GM21576 (cell line): ENCODE data around the gene TLE6.
"Not testable (repeated sequence)": the region's sequence is repeated elsewhere in the genome, so short reads cannot be mapped to it uniquely, and the experiment has no call there.

Source experiments
- ATAC-seq: cut with Tn5 transposase; IDR thresholded peaks from one replicate; pipeline ENCODE4 v1.9.1; 2021; ENCODE audit warnings: mild to moderate bottlenecking, moderate library complexity; ENCODE audit not compliant: unreplicated experiment

Gene TLE6

DNA sequence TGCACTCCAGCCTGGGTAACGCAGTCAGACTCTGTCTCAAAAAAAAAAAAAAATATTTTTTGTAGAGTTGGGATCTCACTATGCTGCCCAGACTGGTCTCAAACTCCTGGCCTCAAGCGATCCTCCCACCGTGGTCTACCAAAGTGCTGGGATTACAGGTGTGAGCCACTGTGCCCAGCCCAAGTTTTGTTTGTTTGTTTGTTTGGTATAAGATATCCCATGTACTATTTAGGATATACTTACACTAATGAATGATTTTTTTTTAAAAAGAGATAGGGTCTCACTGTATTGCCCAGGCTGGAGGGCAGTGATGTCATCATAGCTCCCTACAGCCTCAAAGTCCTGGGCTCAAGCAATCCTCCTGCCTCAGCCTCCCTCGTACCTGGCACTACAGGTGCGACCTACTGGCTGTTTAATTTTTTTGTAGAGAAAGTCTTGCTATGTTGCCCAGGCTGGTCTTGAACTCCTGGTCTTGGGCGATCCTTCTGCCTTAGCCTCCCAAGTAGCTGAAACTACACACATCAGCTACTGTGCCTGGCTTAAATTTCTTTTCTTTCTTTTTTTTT lies 24.0 kb downstream of the TLE6 start:
- no peak for ATAC-seq

DNA sequence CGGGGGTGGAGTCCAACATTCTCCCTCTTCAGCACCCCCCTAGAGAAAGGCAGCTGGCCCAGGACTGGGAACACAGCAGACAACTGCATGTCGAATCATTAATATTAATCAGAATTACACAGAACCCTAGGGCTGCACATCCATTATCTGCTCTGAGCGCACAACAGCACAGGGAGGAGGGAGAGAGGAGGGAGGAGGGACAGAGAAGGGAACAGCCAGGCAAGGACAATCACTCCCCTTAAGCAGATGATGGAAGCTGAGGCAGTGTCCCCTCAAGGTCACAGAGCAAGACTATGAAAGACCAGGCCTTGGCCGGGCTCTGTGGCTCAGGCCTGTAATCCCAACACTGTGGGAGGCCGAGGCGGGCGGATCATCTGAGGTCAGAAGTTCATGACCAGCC lies 25.7 kb downstream of the TLE6 start:
- ATAC-seq: no peak

DNA sequence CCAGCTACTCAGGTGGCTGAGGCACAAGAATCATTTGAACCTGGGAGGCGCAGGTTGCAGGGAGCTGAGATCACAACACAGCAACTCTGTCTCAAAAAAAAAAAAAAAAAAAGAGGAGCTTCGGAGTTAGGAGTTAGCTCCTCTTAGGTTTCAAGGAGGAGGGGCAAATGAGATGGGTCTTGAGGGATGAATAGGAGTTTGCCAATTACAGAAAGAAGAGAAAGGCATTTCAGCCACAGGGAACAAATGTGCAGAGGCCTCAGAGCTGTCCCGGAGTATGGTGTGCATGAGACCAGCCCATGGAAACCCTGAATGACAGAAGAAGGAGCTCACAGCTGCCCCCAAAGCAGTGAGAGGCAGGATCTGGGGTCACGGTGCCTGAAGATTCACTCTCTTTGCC lies 27.2 kb downstream of the TLE6 start:
- ATAC-seq: no peak

DNA sequence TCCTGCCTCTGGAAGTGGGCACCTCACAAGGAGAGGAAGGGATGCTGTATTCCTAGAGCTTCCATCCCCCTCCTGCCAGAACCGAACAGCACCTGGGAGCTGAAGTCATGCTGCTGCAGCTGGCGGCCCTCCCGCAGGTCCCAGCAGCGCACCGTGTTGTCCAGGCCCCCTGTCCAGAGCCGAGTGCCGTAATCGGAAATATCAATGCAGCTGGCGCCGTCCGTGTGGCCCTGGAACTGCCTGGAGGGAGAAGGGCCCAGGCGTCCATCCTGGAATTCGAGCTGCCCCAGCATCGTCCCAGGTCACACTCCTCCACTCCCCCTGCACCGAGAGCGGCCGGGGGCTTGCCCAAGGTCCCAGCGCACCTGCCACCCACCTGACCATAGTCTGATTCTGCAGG lies 28.0 kb downstream of the TLE6 start:
- ATAC-seq: no peak

DNA sequence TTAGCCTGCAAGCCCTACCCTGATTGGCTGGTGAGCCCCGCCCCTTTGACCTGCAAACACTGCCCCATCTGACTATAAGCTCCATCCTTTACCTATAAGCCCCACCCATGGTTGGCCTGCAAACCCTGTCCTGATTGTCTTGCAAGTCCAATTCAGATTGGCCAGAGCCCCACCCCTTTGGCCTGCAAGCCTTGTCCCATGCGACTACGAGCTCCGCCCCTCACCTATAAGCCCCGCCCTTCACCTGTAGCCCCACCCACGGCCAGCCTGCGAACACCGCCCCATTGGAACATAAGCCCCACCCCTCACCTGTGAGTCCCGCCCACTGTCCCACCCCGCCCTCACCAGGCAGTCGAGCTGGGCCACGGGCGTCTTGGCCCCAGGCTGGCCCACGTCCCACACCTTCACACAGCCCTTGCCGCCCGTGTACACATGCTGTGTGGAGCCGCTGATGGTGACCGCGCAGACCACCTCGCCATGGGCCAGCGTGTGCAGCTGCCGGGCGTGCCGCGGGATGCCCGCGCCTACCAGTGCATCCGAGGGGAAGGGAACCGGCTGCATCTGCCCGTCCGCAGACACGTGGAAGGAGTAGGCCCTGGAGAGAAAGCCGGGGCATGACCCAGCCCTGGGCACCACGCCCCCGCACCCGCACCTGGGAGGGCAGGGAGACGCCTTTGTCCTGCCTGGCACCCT lies 28.9 kb downstream of the TLE6 start:
- ATAC-seq: no peak

DNA sequence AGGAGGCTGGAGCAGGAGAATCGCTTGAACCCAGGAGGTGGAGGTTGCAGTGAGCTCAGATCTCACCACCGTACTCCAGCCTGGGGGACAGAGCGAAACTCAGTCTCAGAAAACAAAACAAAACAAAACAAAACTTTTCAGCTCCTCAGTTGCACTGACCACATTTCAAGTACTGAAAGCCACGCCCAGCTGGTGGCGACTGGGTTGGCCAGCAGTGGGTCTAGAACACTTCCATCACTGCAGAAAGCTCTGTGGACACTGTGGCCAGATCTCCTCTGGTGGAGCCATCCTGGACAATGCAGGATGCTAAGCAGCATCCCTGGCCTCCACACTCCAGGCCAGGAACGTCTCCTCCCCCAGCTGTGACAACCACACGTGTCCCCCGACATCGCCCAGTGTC lies 30.6 kb downstream of the TLE6 start:
- ATAC-seq: no peak

DNA sequence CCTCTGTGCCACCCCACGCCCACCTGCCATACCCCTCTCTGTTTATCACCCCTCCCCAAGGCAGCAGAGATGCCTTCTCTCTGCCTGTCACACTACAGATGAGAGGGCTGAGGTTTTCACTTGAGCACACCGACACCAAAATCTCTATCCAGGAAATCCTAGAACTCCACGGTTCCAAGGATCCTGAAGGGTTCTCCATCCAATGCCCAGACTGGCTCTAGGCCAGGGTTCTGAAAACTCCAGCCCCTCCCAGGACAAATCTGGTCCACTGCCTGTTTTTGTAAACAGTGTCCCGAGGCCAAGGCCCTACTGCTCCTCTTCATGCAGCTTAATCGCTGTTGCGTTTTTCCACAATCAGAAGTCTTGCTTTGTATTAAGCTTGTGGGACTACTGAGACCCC lies 31.6 kb downstream of the TLE6 start:
- no peak for ATAC-seq

DNA sequence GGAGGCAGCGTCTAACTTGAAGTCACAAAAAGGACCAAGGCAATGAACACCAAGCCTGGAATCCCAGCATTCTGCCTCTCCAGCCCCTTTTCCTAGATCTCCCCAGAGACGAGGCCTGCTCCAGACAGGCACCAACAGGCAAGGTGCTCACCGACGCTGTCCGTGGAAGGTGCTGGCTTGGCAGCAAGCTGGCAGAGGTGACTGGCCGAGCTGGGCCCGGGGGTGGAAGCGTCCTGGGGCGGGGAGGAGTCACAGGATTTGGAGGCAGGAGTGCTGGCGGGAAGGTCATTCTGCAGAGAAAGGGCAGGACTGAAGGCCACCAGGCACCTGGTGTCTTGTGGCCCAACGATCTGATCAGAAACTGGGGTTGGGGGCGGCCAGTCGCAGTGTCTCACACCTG lies 33.5 kb downstream of the TLE6 start:
- no peak for ATAC-seq

DNA sequence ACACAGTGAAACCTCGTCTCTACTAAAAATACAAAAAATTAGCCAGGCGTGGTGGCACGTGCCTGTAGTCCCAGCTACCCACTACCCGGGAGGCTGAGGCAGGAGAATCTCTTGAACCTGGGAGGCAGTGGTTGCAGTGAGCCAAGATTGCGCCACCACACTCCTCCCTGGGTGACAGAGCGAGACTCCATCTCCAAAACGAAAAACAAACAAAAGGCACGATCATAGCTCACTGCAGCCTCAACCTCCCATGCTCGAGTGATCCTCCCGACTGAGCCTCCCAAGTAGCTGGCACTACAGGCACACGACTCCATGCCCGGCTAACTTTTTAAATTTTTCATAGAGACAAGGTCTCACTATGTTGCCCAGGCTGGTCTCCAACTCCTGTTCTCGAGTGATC lies 34.7 kb downstream of the TLE6 start:
- ATAC-seq: not testable (repeated sequence)

DNA sequence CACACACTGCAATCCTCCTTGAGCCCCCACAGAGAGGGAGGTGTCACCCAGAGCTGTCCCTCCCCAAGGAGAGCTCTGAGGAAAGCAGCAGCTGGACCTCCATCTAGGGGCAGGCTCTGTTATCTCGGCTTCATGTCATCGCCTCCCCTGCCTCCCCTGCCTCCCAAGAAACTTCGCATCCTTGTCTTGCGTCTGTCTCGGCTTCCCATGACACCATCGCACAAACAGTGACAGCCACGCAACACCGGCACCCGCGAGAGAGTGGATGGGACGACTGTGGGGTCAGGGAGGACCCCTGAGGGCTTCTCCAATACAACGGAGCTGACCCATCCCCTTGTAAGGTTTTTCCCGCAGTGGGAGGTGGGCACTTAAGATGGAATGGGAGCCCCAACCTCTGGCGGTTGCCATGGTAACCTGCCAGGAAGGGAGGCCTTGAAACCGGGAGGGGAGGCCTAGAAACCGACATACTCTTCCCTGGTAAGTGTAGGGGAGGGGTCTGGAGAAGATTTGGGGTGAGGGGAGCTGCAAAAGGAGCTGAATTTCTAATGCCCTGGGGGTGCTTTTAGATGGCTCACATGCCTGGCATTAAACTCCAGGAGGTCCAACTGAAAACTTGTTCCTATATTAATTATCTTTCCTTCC lies 35.4 kb downstream of the TLE6 start:
- no peak for ATAC-seq

DNA sequence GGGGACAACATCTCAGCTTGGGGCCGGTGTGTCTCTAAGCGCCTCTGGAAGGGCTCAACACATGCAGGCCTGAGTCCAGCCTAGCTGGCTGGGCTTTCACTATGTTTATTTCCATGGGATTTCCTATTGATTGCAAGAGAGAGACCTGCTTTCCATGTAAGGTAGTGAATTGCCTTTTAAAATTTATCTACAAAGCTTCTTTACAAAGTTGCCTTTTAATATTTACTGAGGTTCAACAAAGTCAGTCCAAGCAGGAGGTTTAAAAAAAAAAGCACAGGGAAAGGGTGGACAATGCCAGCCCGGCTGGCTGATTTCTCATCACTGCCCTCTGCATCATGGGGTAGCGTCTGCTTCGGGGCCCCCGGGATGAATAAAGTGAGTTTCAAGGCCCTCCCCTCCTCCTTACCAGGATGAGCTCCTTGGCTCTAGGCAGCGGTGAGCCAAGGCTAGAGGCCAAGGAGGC lies 35.9 kb downstream of the TLE6 start:
- ATAC-seq: no peak

DNA sequence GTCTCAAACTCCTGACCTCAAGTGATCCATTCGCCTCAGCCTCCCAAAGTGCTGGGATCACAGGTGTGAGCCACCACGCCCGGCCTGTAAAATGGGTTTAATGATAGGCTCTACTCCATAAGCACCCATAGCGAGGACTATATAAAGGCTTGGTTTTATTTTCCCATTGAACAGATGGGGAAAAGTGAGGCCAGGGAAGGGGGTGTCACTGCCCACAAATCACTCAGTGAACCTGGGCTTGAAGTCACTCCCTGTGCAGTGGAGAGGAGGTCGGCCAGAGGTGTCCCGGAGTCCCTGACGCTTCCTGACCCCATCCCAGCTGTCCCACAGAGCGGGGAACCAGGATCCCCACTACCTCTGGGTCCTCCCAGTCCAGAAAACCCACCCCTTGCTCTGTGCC lies 36.8 kb downstream of the TLE6 start:
- no peak for ATAC-seq

DNA sequence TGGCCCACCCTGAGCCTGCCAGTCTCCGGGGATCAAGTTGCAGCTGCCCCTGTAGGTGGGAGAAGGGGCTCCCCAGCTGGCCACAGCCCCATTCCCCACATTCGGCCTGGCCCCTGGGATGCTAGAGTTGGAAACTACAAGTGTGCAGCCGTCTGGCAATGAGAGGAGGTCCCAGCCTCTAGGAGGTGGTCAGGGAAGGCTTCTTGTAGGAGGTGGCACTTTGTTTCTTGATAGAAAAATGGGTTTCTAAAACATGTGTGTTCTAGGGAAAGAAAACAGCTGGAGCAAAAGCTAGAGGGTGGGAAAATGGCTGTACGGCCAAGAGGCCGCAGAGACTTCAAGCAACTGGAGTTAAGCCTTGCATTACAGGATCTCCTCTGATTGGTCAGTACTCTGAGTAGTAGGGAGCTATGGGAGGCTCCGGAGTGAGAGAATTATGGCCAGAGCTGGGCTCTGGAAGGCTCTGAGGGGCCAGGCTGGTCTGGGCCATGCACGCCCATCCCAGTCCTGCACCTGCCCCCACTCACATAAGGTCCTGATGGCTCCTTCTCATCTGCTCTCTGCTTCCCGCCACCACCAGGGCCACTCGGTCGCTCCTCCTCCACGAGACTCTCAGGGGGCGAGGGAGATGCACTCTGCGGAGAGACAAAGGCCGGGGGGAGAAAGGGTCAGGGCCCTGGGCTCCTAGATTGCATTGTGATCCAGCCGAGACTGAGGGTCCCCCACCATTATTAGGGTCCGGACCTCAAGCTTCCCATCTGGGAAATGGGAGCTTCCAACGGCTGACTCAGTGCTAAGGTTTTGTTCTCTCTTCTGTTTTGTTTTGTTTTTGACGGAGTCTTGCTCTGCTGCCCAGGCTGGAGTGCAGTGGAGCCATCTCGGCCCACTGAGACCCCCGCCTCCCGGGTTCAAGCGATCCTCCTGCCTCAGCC lies 38.0 kb downstream of the TLE6 start:
- ATAC-seq: no peak

DNA sequence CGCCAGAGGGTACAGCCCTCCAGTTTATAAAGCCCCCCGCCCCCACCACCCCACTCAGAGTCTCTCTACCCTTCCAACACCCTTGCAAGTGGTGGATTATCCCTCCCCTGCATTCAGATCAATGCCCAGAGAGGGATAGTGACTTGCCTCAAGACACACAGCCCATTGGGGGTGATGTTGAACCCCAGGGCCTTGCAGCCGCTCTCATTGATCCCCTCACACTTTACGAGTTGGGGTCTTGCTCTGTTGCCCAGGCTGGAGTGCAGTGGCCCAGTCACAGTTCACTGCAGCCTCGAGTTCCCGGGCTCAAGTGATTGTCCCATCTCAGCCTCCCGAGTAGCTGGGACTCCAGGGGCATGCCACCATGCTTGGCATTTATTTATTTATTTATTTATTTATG lies 40.6 kb downstream of the TLE6 start:
- ATAC-seq: no peak

DNA sequence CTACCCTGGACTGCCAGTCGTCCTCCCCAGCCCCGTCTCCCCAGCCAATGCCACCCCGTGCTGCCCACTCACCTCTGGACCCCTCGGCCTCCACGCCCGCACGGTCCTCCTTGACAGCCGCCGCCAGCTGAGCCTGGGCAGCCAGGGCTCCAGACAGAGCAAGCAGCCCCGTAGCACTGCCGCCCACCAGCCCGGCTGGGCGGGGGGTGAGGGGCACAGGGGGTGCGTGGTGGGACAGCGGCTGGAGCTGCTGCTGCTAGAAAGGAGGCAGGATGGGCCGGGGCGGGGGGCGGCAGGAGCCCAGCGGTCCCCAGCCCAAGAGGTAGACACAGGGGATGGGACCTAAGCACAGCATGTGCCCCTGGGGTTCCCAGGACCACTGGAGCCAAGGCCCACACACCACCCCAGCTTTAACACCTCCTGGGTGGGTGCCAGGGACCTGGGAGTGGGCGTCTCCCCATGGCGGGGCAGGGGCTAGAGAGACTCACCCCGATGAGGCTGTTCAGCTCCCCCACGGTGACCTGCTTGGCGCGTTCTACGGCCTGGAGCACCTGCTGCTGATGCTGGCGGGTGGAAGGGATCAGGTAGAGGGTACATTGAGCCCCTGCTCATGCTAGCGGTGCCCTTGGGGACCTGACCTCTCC lies 42.0 kb downstream of the TLE6 start:
- no peak for ATAC-seq

DNA sequence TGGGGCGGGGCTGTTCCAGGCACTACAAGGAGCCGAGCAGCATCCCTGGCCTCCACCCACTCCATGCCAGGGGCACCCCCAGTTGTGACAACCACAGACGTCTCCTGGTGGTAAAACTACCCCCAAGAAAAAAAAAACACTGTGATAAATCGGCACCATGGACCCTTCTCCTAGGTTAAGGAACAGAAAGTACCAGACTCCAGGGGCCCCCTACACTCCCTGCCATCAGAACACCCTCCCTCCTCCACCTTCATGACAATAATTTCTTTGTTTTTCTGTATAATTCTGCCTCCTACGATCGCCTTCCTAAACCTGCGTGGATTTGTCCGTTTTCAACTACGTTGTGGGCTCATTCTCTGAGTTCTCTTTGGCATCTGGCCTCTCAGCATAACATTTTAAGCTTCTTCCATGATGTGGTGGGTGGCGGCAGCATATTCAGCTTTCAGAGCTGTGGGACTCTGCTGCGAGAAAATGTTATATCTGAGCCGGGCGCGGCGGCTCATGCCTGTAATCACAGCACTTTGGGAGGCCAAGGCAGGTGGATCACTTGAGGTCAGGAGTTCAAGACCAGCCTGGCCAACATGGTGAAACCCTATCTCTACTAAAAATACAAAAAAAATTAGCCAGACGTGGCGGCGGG lies 43.1 kb downstream of the TLE6 start:
- ATAC-seq: no peak

DNA sequence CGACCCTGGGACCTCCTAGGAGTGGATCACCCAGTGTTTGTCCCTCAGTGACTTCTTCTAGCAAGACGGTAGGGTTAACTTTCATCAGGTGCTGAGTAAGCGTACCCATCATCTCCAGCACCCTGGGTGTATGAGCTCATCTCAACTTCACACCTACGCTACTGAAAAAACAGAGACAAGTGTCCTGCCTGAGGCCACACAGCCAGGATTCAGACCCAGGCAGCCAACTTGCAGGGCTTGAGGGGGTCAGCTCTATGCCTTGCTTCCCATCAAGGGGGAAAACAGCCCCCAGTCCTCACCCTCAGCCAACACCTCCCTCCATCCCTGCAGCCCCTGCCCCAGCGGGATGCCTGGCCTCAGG lies 47.1 kb downstream of the TLE6 start:
- no peak for ATAC-seq

DNA sequence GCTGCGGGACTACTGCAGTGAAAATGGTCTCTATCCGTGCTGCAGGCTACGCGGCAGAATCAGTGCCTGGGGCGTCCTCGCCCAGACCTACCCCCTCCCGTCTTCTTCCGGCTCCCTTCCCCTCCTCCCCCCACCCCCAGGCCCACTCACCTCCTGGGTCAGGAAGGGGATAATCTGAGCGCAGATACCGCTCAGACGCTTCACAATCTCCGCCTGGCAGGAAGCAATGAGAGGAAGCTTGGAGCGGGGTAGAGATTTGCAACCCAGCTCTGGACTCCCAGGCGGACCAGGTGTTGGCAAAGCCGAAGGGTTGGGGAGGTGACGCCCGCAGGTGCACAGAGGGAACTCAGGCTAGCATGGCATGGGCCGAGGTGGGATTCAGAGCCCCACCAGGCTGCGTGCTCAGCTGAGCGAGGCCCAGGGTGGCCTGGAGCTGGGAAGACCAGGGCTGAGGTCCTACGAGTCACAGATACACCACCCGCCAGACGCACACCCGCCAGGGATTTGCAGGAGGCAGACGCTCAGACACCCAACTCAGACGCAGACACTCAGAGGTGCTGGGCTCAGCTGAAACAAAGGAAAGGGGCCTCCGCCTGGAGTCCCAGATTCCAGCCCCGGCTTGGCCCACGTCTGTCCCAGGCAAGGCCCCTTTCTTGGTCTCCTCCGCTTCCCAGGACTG lies 47.6 kb downstream of the TLE6 start:
- ATAC-seq: no peak

DNA sequence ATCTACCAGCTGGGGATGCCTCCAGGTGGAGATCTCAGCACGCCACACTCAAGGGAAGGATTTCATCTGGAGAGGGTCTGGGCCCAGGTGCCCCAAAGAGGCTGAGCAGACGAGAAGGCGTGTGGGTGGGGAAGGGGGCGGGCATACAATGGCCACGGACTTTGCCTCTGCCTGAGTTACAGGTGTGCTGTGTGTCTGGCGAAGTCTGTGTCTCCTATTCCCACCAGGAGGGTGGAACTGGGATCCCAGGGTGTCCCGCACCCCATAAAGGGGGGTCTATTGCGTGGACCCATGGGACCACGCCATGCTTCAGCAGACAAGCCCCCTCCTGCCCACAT lies 48.2 kb downstream of the TLE6 start:
- no peak for ATAC-seq

DNA sequence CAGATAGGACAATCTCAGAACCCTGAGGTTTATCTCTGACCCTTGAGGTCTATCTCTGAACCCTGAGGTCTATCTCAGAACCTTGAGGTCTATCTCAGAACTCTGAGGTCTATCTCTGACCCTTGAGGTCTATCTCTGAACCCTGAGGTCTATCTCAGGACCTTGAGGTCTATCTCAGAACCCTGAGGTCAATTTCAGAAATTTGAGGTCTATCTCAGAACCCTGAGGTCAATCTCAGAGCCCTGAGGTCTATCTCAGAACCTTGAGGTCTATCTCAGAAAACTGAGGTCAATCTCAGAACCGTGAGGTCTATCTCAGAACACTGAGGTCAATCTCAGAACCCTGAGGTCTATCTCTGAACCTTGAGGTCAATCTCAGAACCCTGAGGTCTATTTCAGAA lies 49.4 kb downstream of the TLE6 start:
- ATAC-seq: no peak
